GM23248 (cell line): ENCODE results near the gene USP12.

Experiments used
- EZH2 ChIP-seq: fragments of 200-600 bp; sonication (generic); IDR thresholded peaks from 2 replicates; pipeline ENCODE4 v1.6.1; 2018; ENCODE audit warnings: antibody characterized with exemption, mild to moderate bottlenecking; ENCODE audit not compliant: insufficient read depth, poor library complexity, severe bottlenecking
- EZH2phosphoT487 ChIP-seq: fragments of 200-600 bp; sonication (generic); IDR thresholded peaks from 2 replicates; pipeline ENCODE4 v1.6.1; 2018; ENCODE audit warnings: antibody characterized with exemption, moderate library complexity, mild to moderate bottlenecking, low read depth; ENCODE audit not compliant: insufficient read depth

DNA sequence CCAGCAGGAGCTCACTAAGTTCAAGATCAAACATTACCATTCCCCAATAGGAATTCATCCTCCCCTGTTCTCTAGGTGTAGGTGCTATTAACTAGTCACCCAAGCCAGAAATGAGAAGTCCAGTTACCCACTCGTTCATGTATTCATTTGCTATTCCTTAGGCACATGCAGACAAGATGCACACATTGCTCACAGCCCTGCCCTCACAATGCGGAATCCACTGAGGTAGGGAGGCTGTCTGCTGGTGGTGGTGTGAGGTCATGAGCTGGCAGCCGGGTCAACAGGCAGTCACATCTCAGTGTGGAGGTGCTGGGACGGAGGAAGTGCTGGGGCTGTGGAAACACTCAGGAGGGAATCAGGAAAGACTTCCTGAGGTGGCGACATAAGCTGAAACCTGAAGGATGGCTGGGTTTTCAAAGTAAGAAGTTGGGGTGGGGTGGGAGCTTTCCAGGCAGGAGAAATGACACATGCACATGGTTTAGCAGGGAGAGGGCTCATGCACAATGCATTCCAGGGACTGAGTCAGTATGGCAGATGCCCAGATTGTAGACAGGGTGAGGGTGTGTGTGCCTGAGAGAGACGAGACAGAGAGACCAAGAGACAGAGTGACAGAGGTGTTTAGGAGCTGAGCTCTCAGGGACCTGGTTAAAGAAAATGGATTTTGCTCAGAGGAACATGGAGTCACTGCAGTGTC, 117.6 kb downstream of the USP12 start:
- TF ChIP-seq EZH2phosphoT487, result no peak
- TF ChIP-seq EZH2, result no peak
